Measurements from ENCODE around the gene EMP3. TPM values are rescaled to one million over a fixed set of nuclear protein-coding genes. Genes with fewer than 3 reads are reported as not detected.
"Not testable (repeated sequence)": the region's sequence is repeated elsewhere in the genome, so short reads cannot be mapped to it uniquely, and the experiment has no call there.

EMP3 gene
- total RNA-seq, 2 experiments from 2014 or later = 189 to 191 TPM

DNA sequence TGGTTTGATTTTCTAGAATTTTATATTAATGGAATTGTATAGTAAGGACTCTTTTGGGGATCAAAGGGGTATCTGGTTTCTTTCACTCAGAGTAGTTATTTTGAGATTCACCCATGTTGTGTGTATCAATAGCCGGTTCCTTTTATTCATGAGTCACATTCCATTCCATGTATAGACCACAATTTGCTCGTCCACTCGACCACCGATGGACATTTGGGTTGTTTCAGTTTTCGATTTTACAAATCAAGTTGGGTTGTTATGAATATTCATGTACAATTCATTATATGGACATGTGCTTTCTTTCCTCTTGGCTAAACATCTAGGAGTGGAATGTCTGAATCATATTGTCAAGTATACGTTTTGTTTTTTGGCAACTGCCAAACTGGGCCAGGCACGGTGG lies 9.6 kb upstream of the EMP3 start:
- Mint-ChIP-seq H3K27ac (no peak overlapping the region), H3K4me1 (ENCODE audit: low read depth) (peaks cover 10% of the 10 kb centered on the region), H3K36me3 (ENCODE audit: low read depth) (no peaks in the 10 kb centered on the region), H3K9me3 (no peaks in the 10 kb centered on the region), H3K4me3 (no peak overlapping the region), H3K27me3 (no peaks in the 10 kb centered on the region)
- no peak for TF ChIP-seq CTCF (IDR thresholded peaks at IDR 0.05)
- CTCF ChIA-PET = interaction anchor here (2.3 to 15.2 kb wide), 3 partner anchors 9 to 47 kb away, joined by 7 to 247 read pairs (median 9); partner anchors contain the start of gene ZNF114
- no peak for ATAC-seq
- intact Hi-C loops (cut with micrococcal nuclease) = no loop called here
- POLR2A ChIA-PET = no interaction called here
- DNase-seq = no peak

DNA sequence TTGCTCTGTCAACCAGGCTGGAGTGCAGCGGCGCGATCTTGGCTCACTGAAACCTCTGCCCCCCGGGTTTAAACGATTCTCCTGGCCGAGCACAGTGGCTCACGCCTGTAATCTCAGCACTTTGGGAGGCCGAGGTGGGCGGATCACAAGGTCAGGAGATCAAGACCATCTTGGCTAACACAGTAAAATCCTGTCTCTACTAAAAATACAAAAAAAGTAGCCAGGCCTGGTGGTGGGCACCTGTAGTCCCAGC lies 7.7 kb upstream of the EMP3 start:
- H3K9me3 Mint-ChIP-seq; H3K27ac Mint-ChIP-seq; H3K27me3 Mint-ChIP-seq; DNase-seq; H3K36me3 Mint-ChIP-seq (ENCODE audit: low read depth); intact Hi-C loops (cut with micrococcal nuclease); H3K4me3 Mint-ChIP-seq; ATAC-seq: not testable (repeated sequence)
- CTCF ChIA-PET = interaction anchor here (1.0 to 15.2 kb wide), 2 partner anchors 14 to 171 kb away, joined by 3 to 247 read pairs; no protein-coding TSS in a partner anchor
- POLR2A ChIA-PET = interaction anchor here (1.1 kb wide), 1 partner anchor 15 kb away, joined by 3 read pairs; no protein-coding TSS in a partner anchor
- peaks cover 19% of the 10 kb centered on the region for H3K4me1 Mint-ChIP-seq (ENCODE audit: low read depth)

GRCh38 chr19:48318286-48318987 lies 6.9 kb upstream of the EMP3 start:
- intact Hi-C loops (cut with micrococcal nuclease) = no loop called here
- H3K9me3 Mint-ChIP-seq = no peaks in the 10 kb centered on the region
- peaks cover 27% of the 10 kb centered on the region for H3K4me1 Mint-ChIP-seq (ENCODE audit: low read depth)
- no peak overlapping the region for H3K4me3 Mint-ChIP-seq
- no peaks in the 10 kb centered on the region for H3K27me3 Mint-ChIP-seq
- ATAC-seq (no peak), DNase-seq (no peak)
- no peak for TF ChIP-seq CTCF (IDR thresholded peaks at IDR 0.05)
- no peak overlapping the region for H3K27ac Mint-ChIP-seq
- peaks cover 3% of the 10 kb centered on the region for H3K36me3 Mint-ChIP-seq (ENCODE audit: low read depth)
- ChIA-PET CTCF (interaction anchor here (1.0 to 15.2 kb wide), 3 partner anchors 12 to 170 kb away, joined by 3 to 247 read pairs (median 5); no protein-coding TSS in a partner anchor), POLR2A (interaction anchor here (0.6 to 1.3 kb wide), 4 partner anchors 9 to 115 kb away, joined by 3 to 6 read pairs (median 4); no protein-coding TSS in a partner anchor)

- intact Hi-C loops (cut with micrococcal nuclease) = loop anchor here (2.0 kb wide), 1 partner anchor 15 kb away; no protein-coding TSS in a partner anchor
- no peak for ATAC-seq
- peak; percentile 88 for DNase-seq
- H3K27ac Mint-ChIP-seq = no peak overlapping the region
- TF ChIP-seq CTCF (IDR thresholded peaks at IDR 0.05) = peak; percentile 96
- H3K4me3 Mint-ChIP-seq = no peak overlapping the region
- peaks cover 5% of the 10 kb centered on the region for H3K36me3 Mint-ChIP-seq (ENCODE audit: low read depth)
- no peaks in the 10 kb centered on the region for H3K9me3 Mint-ChIP-seq
- no peaks in the 10 kb centered on the region for H3K27me3 Mint-ChIP-seq
- POLR2A ChIA-PET = interaction anchor here (1.3 to 5.6 kb wide), 2 partner anchors 14 kb away, joined by 6 to 47 read pairs; no protein-coding TSS in a partner anchor
- CTCF ChIA-PET = interaction anchor here (2.0 to 15.2 kb wide), 2 partner anchors 12 to 13 kb away, joined by 5 to 247 read pairs; no protein-coding TSS in a partner anchor
- H3K4me1 Mint-ChIP-seq (ENCODE audit: low read depth) = peaks cover 40% of the 10 kb centered on the region
Measured at GRCh38 chr19:48319647-48320541, 5.5 kb upstream of the EMP3 start.

- ATAC-seq = peak; percentile 75
- Mint-ChIP-seq H3K36me3 (ENCODE audit: low read depth) (peaks cover 16% of the 10 kb centered on the region), H3K9me3 (no peaks in the 10 kb centered on the region), H3K4me1 (ENCODE audit: low read depth) (peaks cover 47% of the 10 kb centered on the region), H3K27ac (peak overlapping the region; percentile 96), H3K4me3 (peak overlapping the region; percentile 82), H3K27me3 (no peaks in the 10 kb centered on the region)
- intact Hi-C loops (cut with micrococcal nuclease) = loop anchor here (2.0 kb wide), 1 partner anchor 14 kb away; no protein-coding TSS in a partner anchor
- ChIA-PET CTCF (interaction anchor here (1.0 to 15.2 kb wide), 4 partner anchors 9 to 70 kb away, joined by 4 to 247 read pairs (median 6); partner anchors contain the start of genes KDELR1, SYNGR4 and TMEM143), POLR2A (interaction anchor here (1.0 to 5.6 kb wide), 7 partner anchors 9 to 211 kb away, joined by 3 to 47 read pairs (median 3); partner anchors contain the start of gene PLA2G4C)
- peak; percentile 100 for DNase-seq
- no peak for TF ChIP-seq CTCF (IDR thresholded peaks at IDR 0.05)
Measured at GRCh38 chr19:48321372-48321621, 4.1 kb upstream of the EMP3 start.
